ENCODE measurements around the gene SBDS. TPM values are rescaled to one million over a fixed set of nuclear protein-coding genes. Genes with fewer than 3 reads are reported as not detected.

The SBDS gene
- polyA plus RNA-seq, 1 donor (not counting 4 experiments of a cell fraction or from before 2014, with no cell fraction given) = 146 TPM

DNA sequence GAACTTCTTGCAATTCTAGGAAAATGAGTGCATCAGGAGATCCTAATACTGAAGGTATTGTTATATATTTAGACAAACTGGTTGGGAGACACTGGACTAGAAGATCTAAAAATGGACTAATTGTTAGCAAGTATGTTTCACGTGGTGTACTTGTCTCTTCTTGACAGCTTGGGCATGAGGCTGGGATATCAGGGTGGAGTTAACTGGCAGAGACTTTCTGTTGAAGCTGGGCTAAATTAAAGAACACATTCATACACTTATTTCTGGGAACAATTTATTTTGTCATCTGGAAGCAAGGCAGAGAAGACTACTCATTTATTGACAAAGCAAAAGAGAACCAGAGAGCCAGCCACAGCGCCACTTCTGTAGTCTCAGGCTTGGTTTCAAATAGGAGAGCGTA, 27.1 kb upstream of the SBDS start:
- no peak overlapping the region for H3K4me3 ChIP-seq (ENCODE audit: control insufficient read depth in 2 of 3, extremely low read depth in 1 of 3, insufficient read depth in 2 of 3, low read depth in 1 of 3, low read length in 3 of 3)
- no peak overlapping the region for H3K27ac ChIP-seq (ENCODE audit: control insufficient read depth, insufficient read depth, low read length)
- H3K9ac ChIP-seq (ENCODE audit: control insufficient read depth, extremely low read depth, insufficient read depth, low read length) = no peak overlapping the region
- no peaks in the 10 kb centered on the region for H3K9me3 ChIP-seq (ENCODE audit: control insufficient read depth, low read depth, low read length)
- no peaks in the 10 kb centered on the region for H3K27me3 ChIP-seq (ENCODE audit: control insufficient read depth, extremely low read depth, insufficient read depth, low read length)
- no peak overlapping the region for H3K4me2 ChIP-seq (ENCODE audit: control insufficient read depth, extremely low read depth, insufficient read depth, low read depth, low read length)
- FAIRE-seq (no peak), DNase-seq (ENCODE audit: low read depth, low spot score) (no peak)
- no peaks in the 10 kb centered on the region for H3K9me1 ChIP-seq (ENCODE audit: control insufficient read depth, extremely low read depth, insufficient read depth, low read length)
- dilution Hi-C loops (cut with MboI; ENCODE audit: extremely low pct_ligation_motif_present, low sequenced_read_pairs) = no loop called here
- H3K36me3 ChIP-seq (ENCODE audit: control insufficient read depth in 2 of 2, extremely low read depth in 1 of 2, insufficient read depth in 2 of 2, low read length in 2 of 2) = peaks cover 0 to 5% of the 10 kb centered on the region in 2 experiments
- H3K4me1 ChIP-seq (ENCODE audit: control insufficient read depth, extremely low read depth, insufficient read depth, low read length) = peaks cover 14% of the 10 kb centered on the region
- no peaks in the 10 kb centered on the region for H3K79me2 ChIP-seq (ENCODE audit: control insufficient read depth, insufficient read depth, low read length)
- TF ChIP-seq, protein P1, sequence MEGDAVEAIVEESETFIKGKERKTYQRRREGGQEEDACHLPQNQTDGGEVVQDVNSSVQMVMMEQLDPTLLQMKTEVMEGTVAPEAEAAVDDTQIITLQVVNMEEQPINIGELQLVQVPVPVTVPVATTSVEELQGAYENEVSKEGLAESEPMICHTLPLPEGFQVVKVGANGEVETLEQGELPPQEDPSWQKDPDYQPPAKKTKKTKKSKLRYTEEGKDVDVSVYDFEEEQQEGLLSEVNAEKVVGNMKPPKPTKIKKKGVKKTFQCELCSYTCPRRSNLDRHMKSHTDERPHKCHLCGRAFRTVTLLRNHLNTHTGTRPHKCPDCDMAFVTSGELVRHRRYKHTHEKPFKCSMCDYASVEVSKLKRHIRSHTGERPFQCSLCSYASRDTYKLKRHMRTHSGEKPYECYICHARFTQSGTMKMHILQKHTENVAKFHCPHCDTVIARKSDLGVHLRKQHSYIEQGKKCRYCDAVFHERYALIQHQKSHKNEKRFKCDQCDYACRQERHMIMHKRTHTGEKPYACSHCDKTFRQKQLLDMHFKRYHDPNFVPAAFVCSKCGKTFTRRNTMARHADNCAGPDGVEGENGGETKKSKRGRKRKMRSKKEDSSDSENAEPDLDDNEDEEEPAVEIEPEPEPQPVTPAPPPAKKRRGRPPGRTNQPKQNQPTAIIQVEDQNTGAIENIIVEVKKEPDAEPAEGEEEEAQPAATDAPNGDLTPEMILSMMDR (optimal IDR thresholded peaks at IDR 0.05 in 1 of 3, IDR thresholded peaks at IDR 0.05 in 1 of 3, conservative IDR thresholded peaks at IDR 0.05 in 1 of 3; ENCODE audit: extremely low read depth in 1 of 3, insufficient read depth in 2 of 3, low read length in 3 of 3) = no peak
- no peak for TF ChIP-seq EZH2 (IDR thresholded peaks at IDR 0.05; ENCODE audit: low read length)
- no peak overlapping the region for H2AFZ ChIP-seq (ENCODE audit: control insufficient read depth, low read length)
- H4K20me1 ChIP-seq (ENCODE audit: control insufficient read depth, extremely low read depth, insufficient read depth, low read length) = no peaks in the 10 kb centered on the region

DNA sequence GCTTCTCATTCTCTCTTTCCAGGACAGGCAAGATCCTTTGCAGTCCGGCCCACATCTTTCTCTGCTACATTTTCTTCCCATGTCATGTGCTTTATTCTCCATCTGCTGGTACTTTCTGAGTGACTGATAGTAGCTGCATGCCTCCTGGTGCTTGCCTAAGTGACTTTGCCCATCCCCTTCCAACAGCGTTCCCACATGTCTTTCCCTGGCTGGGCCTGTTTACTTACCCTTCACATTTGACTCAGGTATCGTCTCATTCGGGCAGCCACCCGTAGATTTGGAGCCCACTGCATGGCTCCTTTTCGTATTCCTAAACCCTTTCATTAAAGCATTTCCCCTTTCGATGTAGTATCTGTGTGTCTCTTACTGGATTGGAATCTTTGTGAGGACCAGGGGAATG, 25.9 kb upstream of the SBDS start:
- dilution Hi-C loops (cut with MboI; ENCODE audit: extremely low pct_ligation_motif_present, low sequenced_read_pairs) = no loop called here
- FAIRE-seq = no peak
- H3K4me2 ChIP-seq (ENCODE audit: control insufficient read depth, extremely low read depth, insufficient read depth, low read depth, low read length) = no peak overlapping the region
- H4K20me1 ChIP-seq (ENCODE audit: control insufficient read depth, extremely low read depth, insufficient read depth, low read length) = no peaks in the 10 kb centered on the region
- TF ChIP-seq, protein P1 (optimal IDR thresholded peaks at IDR 0.05 in 1 of 3, IDR thresholded peaks at IDR 0.05 in 1 of 3, conservative IDR thresholded peaks at IDR 0.05 in 1 of 3; ENCODE audit: extremely low read depth in 1 of 3, insufficient read depth in 2 of 3, low read length in 3 of 3) = no peak
- TF ChIP-seq EZH2 (IDR thresholded peaks at IDR 0.05; ENCODE audit: low read length) = no peak
- H3K27ac ChIP-seq (ENCODE audit: control insufficient read depth, insufficient read depth, low read length) = no peak overlapping the region
- no peaks in the 10 kb centered on the region for H3K9me3 ChIP-seq (ENCODE audit: control insufficient read depth, low read depth, low read length)
- H3K27me3 ChIP-seq (ENCODE audit: control insufficient read depth, extremely low read depth, insufficient read depth, low read length) = no peaks in the 10 kb centered on the region
- peaks cover 0 to 5% of the 10 kb centered on the region in 2 experiments for H3K36me3 ChIP-seq (ENCODE audit: control insufficient read depth in 2 of 2, extremely low read depth in 1 of 2, insufficient read depth in 2 of 2, low read length in 2 of 2)
- H2AFZ ChIP-seq (ENCODE audit: control insufficient read depth, low read length) = no peak overlapping the region
- H3K9ac ChIP-seq (ENCODE audit: control insufficient read depth, extremely low read depth, insufficient read depth, low read length) = no peak overlapping the region
- H3K4me3 ChIP-seq (ENCODE audit: control insufficient read depth in 2 of 3, extremely low read depth in 1 of 3, insufficient read depth in 2 of 3, low read depth in 1 of 3, low read length in 3 of 3) = no peak overlapping the region
- no peak for DNase-seq (ENCODE audit: low read depth, low spot score)
- no peaks in the 10 kb centered on the region for H3K9me1 ChIP-seq (ENCODE audit: control insufficient read depth, extremely low read depth, insufficient read depth, low read length)
- no peaks in the 10 kb centered on the region for H3K79me2 ChIP-seq (ENCODE audit: control insufficient read depth, insufficient read depth, low read length)
- H3K4me1 ChIP-seq (ENCODE audit: control insufficient read depth, extremely low read depth, insufficient read depth, low read length) = peaks cover 14% of the 10 kb centered on the region

All from keratinocyte (primary cell).